ENCODE results near the gene RARRES1.
"Not testable (repeated sequence)": the region's sequence is repeated elsewhere in the genome, so short reads cannot be mapped to it uniquely, and the experiment has no call there.

Gene RARRES1

DNA sequence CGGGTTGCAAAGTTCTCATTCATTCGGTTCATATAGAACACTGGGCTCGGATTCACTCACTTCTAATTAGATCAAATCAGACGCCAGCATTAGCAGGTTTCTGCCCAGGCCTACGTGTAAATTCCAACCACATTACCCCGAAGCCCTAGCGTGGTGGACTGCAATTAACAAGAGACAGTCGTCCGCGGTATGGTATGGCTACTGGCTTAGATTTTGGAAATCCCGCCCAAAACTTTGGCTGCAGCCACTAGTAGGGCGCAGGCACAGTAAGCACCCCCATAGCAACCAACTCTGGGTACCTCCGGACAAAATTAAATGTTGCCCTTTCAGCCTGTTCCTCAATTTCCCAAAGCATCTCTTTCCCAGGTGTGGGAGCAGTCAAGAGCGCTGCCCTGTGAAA is 771 bp downstream of the RARRES1 start:
- DNase-seq: no peak

DNA sequence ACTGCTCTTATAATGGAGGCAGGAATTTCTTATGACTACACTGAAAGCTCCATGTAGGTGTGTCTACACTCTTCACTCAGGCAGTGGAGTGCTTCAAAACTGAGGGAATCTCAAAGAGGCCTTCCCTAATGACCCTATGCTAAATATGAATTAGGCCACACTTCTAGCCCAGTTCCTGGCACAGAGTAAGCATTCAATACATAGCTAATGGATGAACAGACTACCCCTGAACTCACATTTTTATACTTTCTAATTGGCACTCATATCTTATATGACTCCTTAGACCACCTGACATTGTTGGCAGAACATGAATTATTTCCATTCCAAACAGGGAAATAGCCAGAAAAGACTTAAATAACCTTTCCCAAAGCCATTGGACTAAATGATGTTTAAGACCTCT is 3.4 kb downstream of the RARRES1 start:
- no peak for DNase-seq

DNA sequence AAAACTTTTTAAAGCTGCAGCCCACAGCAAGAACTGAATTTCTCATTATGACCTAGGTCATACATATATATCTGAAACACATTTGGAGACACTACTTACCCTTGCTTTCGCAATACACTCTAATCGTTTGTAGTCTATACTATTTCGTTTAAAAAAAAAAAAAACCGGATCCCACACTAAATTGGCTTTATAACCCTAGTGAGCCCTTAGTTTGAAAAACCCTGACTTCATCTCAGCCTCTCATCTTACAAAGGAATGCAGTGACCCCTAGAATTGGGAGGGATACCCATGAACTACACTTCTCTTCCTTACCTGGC is 4.2 kb downstream of the RARRES1 start:
- no peak for DNase-seq

DNA sequence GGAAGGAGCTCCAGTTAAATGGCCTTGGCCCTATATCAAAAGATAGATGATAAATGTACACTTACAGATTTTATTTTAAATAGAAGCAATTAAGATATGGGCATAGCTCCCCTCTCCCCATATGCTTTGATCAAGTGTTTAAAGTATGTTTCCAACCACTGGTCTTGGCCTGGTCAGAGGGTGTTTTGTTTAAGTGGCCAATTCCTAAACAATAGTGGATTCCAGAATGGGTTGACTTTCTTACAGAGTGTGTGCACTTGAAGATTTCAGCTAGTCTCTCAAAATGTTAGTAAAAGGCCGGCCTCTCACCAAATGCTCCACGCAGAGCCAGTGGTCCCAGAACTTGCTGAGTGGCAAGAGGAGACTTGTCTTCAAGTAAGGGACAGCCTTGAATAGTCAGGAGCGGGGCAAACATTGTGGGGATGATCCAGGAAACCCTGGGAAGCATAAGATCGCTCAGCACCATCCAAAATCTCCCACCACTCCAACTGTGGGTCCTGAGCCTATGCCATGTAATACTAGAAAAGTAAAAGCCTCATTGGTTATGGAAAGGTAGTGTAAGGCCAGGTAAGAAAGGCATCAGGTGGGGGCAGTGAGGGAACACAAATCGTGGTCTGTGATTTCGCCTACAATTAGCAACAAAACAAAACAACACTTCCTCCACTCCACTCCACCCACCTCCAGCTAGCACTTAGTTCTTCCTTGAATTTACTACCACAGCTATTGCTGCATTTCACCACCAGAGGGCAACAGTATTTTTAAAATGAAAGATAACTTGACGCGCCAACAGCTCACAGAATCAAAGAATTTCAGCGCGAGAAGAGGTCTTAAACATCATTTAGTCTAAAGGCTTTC is 4.8 kb downstream of the RARRES1 start:
- peak; percentile 51 for DNase-seq

DNA sequence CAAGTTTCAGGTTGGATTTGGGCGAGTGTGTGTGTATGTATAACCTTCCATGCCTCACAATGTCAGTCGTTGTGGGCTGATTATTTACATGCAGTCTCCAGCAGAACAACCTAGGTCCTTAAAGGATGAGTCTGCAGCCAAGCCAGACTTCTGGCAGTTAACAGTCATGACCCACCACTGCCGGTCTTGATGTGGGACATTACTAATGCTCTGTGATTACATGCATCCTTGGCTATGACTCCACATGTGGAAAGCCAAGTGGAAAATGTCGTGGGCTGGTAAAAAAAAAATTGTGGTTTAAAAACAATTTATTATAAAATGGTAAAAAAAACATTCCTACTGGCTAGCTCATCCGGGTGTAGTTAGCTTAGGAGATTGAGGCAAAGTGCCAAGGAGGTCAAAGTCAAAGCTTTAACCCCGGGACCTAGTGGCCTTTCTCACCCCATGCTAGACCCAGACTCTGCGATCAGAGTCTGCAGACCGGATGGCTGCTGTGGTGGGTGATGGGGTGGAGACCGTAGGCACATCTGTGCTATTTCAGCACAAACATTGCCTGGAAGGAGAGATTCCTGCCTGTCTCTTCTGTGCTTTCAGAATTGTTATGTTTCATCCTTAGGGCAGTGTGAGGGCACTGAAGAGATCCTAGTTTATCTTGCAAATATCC is 6.8 kb downstream of the RARRES1 start:
- DNase-seq: peak; percentile 47

DNA sequence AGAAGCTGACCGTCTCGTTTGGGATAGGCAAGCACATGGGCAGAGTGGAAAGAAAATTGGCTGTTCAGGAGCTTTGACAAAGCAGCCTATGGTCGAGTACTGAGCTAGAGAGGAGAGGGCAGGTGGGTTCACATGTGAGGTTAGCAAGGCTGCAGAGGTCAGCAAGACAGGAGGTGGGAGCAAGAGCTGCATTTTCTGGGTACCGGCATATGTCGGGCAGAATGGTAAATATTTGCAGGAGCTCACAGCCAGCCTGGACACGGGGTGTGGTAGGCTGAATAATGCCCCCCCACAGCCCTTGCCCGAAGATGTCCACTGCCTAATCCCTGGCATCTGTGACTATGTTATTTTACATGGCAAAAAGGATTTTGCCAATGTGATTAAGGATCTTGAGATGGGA is 8.3 kb downstream of the RARRES1 start:
- no peak for DNase-seq

DNA sequence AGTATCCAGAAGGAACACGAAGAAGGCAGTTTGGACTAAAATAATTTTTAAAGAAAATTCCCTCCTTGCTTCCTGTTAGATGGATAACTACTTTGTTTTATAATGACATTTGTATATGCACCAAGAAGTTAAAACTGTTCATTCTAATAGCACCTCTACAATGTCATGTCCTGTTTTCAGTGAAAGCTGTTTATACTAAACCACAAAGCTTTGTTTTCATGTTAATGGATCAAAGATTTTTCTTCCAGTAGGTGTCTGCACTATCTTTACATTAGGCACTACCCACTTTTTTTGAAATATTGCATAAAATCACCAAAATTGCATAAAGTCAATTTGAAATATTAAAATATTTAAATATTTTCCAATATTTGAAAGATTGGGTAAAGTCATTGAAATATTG is 10.1 kb downstream of the RARRES1 start:
- DNase-seq: no peak

DNA sequence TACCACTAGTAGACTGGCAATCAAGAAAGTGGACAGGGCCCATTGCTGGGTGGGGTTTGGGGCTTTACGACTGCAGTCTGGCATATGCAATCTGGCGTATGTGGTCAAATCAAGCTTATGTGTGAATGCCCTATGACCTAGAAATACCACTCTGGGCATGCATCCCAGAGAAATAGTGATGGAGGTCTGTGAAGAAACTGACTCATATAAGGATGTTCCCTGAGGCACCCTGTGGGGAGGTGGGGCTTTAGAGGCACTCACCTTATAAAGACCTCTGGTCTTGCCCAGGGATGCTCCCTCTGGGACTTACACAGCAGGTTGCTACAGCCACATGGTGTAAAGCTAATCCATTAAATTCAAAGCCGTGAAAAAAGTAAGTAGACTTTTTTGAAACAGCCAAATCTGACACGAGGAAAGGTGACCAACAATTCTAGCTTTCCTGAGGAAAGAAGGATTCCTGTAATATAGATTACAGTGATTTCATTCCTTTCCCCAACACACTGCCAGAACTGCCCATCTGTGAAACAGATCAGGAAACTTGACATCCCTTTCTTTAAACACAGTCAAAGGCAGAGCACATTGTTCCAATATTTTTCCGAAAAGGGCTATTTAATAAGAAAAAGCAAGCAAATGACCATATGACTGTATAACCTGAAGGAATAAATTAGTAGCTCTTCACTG is 13.6 kb downstream of the RARRES1 start:
- DNase-seq: no peak

DNA sequence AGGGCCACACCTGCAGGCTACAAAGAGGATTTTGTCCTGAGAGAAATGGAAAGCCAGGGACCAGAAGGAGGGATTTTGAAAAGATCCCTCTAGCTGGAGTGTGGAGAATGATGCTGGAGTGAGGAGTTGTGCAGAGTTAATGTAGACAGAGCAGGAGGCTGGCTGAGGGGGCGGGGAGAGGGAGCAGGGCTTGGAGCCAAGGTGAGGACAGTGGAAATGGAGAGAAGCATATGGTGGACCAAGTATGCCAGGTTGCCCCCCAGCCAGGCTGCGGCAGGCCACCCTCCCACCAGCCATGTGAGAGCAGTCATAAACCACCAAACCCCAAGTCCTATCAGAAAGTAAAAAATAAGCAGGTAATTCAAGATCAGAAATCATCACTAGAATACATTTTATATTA is 14.7 kb downstream of the RARRES1 start:
- no peak for DNase-seq

DNA sequence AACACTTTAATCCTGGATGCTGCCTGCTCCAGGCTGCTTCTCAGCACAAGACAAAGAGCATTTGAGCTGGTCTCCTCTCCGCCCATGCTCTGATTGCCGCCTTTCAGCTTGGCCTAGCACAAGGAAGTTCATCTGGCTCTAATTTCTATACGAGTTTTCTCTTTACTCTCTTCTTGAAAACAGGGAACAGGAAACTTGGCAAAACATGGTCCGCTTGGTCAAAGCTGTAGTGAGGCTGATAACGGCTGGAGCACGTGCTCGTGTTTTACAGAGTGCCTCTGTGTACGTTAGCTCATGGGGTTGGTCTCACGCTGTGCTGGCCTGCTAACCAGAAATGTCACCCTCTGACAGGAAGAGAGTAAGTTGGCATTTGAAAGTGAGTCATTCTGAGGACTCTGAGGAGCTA is 19.2 kb downstream of the RARRES1 start:
- no peak for DNase-seq

DNA sequence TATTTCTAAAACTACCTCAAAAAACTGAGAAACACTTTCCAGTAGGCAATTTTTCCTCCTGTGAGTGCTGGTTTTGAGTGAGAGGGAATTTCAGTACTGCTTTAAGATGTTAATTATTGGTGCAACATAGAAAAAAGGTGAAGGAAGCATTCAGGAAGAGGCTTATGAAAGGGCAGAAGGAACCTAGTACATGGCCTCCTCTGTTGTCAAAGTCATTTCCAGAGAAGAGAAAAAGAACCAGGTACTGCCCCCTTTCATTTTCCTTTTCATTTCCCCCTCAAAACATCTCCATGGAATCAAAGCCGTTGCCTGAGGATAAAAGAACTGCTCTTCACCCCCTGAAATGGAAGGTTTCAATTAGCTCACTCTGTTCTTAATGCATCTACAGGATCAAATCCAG is 19.8 kb downstream of the RARRES1 start:
- DNase-seq: no peak

DNA sequence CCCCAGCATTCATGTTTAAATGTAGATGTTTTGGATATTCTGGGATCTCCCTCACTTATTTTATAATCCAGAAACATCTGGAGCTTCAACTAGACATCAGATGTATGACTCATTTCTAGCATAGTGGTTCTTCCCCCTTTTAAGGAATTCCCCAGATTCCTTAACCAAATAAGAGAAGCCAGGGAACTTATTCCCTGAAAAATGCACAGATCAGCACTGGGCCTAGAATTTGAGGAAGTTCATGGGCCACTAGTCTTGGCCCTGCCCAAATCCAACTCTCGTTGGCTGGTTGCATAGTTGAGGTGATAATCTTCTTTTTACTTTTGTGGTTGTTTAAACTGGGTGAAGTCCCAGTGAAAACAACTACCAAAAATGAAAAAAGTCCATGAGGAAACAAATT is 20.4 kb downstream of the RARRES1 start:
- DNase-seq: no peak

DNA sequence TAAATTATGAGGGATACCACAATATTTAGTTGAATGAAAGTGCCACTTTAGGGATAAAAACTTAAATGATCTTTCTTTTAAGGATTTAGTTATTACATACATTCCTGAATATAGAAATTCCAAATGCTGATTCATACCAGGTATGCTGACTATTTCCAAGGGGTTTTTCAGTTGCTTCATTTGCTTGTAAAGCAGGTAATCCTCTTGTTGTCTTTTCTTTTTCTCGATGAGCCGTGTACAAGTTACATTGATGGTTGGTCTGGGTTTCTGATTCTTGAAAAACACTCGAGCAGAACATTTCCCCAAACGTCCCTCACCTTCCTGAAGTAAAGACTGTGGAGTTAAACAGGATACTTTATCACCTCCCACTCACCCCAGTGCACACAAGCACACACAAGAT is 21.7 kb downstream of the RARRES1 start:
- no peak for DNase-seq

DNA sequence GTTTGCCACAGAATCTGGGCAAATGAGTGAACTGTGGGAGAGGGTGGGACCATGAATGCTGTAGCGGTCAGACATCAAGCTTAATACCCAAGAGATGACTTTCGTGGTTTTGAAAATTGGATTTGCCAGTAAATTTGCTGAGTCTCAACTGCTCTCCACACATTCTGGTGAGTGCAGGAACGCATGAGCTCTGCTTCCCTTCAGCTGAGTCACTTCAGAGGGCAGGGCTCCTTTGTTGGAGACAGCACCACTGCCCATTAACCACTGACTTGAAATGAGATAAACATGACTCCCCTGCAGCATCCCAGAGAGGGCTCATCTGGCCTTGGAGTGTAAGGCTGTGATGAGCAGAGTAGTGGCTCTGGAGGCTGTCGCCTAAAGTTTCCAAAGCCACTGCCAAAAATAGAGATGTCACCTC is 22.6 kb downstream of the RARRES1 start:
- no peak for DNase-seq

DNA sequence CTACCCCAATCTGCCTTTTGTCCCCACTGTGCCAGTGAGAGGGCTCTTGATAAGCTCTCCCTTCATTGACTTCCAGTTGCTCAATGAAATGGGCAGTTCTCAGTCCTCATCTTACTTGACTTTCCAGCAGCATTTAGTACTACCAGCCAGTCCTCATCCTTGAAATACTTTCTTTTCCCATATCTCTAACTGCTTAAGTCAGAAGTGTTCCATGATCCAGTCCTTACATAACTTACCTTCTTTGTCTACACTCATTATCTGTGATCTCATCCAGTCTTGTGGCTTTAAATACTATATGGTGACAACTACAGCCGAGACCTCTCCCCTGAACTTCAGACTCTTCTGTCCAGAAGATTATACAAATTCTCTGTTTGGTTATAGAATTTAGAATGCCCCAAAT is 28.7 kb downstream of the RARRES1 start:
- DNase-seq: no peak

DNA sequence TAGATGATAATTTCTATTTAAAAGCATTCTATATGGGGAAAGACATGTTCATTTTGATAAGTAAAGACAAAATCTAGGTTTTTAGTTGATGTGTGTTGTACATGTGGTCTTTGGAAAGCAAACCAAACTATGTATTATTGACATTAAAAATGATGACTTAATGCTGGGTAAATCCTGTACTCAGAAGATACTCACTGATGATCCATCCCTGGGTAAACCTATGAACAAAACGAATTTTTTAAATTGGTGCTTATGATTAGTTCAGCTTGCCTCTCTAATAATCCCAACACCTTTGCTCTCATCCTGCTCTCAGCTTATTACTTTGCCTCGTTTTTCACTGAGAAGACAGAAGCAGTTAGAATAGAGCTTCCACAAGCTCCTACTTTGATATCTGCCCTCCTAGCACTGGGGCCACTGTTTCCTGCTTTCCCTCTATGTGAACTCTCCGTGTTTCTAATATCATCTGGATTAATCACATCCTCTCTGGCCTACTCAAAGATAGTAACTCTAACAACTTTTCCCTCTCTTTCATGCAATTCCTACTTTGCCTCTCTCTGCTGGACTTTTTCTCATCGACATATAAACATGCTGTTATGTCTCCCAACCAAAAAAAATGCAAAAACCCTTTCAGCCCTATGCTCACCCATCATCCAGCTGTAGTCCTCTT is 29.3 kb downstream of the RARRES1 start:
- DNase-seq: no peak

DNA sequence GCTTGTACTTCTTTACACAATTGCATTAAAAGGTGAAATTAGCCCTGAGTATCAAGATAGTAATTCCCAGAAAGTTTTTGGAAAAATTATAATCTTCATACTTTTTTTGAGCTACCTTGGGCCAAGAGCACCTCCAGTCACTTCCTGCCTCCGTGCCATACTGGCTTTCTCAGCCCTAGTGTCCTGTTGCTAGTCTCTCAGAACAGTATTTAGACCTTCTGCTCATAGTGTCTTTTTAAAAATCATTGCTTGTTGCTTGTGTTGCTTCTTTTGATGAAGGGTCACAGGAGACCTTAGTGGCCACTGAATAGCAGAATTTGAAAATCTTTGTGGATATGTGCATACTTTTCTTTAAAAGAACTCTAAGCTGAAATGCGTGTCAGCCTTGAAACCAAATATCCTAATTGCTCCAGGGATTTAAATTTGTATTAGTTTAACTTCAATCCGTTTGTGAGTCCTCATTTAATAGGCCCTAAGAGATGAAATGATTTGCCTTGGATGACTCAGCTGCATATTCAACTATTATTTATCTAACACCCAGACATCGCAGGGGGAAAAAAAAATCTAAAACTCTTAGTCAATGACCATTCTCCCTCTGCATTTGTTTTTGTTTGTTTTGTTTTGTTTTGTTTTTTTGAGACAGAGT is 30.7 kb downstream of the RARRES1 start:
- no peak for DNase-seq

DNA sequence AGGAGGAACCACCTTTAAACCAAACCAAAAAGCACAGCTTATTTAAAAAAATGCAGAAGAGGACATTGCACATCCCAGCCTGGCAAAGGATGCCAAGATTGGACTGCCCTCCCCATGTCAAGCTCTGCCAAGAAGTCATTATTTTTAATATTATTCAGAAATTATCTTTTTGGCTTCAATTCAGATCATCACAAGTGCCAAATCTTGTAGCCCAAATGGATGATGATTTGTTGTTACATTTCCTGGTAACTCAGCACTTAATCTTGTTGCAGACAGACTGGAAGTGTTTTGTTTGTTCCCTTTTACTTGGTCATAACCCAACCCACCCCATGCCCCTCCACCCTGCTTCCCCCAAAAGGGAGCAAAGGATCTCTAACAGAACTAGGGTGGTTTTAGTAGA is 31.7 kb downstream of the RARRES1 start:
- no peak for DNase-seq

DNA sequence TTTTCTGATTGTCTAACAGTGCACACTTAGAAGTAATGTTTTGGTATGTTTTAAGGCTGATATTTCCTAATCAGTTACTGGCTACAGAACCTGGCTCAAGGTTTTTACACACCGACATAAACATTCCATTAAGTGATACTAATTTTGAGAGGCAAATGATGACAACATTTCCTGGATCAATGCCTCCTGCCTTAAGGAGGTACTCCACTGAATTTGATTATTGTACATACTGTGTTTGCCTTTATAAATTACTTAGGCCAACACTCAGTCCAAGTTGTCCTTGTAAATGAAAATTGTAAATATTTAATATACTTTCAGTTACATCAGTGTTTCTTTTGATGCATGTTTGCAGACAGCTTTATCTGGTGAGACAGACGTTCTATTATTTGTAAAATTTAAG is 35.6 kb downstream of the RARRES1 start:
- DNase-seq: no peak

DNA sequence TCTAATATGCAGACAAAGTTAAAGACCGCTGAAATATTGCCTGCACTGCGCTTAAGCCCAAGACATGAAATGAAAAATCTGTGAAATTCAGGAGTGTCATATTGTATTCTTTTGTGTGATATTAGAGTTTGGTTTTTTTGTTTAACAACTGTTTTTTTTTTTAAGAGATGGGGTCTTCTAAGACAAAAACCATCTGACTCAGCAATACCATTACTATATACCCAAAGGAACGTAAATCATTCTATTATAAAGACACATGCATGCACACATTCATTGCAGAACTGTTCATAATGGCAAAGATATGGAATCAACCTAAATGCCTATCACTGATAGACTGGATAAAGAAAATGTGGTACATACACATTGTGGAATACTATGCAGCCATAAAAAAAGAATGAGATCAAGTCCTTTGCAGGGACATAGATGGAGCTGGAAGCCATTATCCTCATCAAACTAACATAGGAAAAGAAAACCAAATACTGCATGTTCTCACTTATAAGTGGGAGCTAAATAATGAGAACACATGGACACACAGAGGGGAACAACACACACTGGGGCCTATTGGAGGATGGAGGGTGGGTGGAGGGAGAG is 38.3 kb downstream of the RARRES1 start:
- DNase-seq: not testable (repeated sequence)

DNA sequence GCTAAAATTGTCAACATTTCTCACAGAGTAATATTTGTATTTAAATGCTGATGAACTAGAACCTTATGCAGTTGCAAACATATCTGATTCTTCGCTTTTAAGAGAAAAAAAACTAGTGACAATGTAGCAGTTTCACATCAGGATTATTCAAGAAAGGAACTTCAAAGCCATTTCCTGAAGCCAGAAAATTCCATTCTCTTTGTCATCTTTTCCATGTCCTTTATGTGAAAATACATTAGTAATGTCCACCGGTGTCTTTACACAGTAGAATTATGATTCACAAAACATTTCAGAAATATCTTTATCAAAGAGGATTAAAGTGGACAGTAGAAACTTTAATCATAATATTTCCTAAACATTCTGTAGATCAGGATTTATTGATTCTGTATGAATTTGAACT is 47.1 kb downstream of the RARRES1 start:
- no peak for DNase-seq

DNA sequence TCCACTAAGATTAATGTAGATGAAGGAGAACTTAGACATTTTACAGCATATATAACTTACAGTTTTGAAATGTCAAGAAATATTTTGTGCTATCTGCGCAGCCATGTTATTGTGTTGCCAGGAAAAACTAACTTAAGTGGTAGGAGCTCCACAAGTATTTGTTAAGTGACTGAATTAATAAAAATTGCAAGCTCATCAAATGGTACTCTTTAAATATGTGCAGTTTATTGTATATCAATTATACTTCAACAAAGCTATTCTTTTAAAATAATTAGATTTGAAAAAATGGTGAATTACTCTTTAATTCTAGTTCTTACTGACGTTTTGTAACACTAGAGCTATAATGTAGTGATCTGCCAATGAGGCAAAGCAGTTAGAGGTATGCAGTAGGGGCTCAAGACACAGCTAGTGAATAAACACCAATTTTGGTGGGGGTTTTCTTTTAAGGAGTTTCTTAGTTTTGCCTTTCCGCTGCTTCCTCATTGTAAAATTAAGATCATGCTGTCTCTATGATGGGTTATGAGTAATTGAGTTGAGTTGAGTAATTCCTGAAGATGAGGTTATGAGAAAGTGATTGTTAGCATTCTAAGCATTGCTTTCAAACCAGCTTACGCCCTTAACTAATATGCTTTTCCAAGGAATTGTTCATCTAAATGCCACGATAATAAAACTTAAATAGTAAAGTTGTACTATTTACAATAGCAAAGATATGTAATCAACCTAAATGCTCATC is 48.9 kb downstream of the RARRES1 start:
- DNase-seq: no peak
